NCI-H82 treated with DMSO at 0.1 percent for 48 hours (cell line): ENCODE data around the gene KCTD19.

Source experiments
- DNase-seq: peaks from one replicate; lab custom pipeline; 2025; ENCODE audit not compliant: unreplicated experiment; lab: John Stamatoyannopoulos, UW

KCTD19 gene

DNA sequence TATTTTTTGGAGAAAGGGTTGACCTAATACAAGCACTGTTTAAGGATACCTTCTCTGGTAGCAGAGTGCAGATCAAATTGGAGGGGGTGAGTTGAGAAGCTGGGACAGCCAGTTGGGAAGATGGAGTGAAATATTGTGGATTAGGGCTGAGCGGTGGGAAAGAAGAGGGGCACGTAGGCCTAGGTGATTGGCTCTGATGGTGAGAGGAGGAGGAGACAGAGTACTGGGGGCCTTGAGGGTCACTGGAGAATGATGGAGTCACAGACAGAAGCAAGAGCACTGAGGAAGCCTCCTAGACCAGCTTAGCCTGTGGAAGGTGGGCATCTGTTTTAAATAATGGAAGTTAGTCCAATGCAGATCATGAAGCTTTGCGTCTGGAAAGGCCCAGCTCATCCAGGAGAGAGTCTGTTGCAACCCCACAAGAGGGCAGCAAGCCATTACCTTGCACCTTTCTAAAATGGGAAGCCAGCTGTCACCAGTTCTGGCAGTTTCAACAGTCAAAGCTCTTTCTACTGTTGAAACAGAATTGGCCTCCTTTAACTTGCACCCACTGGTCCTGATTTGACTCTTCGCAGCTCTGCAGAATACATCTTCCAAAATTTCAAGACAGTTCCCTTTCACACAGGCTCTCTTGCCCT is 66.0 kb downstream of the KCTD19 start:
- peak; percentile 22 for DNase-seq

DNA sequence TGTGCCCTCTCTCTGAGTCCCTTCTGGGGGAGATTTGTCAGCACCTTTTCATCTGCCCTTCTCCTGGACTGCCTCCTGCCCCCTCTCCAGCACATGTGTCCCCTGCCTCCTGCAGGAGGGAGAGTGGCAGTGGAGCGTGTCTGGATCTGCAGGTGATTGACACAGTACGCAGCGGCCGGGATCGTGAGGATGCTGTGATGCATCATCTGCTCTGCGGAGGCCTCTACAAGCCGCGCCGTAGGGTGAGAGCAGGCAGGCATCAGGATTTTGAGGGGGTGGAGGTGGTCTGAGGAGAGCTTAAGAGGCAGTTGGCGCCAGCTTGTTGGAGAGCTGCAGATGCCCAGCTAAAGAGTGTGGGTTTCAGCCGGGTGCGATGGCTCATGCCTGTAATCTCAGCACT is 66.8 kb downstream of the KCTD19 start:
- DNase-seq: no peak

DNA sequence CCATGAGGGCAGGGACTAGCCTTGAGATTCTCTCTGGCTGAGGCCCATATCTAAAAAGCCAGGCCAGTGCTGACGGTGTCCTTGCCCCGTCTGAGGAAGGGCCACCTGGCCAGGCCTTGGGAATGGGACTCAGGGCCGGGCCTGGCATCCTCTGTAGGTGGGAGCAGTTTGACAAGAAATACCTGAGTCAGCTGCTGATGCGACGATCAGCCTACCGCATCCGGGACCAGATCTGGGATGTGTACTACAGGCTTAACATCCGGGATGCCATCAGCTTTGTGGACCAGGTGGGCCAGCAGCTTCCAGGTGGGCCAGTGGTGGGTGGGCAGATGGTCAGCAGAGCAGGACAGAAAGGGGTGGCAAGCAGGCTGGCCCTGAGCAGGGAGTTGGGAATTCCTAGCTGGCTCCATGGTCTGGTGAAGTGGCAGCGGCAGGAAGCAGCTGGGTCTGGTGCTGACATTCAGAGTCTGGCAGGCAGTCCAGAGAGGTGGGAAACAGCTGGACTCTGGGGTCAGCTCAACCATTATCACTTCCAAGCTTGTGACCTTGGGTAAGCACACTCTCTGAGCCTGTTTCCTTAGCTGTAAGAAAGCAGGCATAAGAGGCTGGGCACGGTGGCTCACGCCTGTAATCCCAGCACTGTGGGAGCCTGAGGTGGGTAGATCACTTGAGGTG is 68.2 kb downstream of the KCTD19 start:
- DNase-seq: no peak

DNA sequence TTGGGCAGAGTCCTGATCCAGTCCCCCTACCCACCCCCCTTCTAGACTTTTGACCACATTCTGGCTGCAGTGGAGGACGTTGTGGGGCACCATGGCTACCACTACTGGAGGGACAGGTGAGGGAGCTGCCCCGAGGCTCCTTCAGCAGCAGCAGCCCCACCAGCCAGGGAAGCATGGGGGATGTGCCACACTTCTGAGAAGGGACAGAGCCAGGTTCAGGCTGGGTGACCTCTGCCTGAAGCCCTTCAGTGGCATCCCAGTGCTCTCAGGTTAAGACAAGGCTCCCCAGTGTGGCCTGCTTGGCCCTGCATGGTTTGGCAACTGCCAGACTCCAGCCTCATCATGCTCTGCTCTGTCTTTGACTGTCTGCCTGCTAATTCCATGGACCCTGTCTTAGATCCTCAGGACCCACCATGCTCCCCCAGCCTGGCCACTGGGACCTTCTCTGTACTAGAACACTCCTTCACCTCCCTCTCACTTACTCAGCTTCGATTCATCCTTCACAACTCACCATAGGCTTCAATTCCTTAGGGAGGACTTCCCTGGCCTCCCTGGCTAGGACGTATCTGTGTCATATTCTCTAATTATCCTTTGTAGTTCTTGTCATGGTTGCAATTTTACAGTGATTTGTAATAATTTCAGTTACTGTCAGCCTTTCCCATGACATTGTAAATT is 68.9 kb downstream of the KCTD19 start:
- no peak for DNase-seq

DNA sequence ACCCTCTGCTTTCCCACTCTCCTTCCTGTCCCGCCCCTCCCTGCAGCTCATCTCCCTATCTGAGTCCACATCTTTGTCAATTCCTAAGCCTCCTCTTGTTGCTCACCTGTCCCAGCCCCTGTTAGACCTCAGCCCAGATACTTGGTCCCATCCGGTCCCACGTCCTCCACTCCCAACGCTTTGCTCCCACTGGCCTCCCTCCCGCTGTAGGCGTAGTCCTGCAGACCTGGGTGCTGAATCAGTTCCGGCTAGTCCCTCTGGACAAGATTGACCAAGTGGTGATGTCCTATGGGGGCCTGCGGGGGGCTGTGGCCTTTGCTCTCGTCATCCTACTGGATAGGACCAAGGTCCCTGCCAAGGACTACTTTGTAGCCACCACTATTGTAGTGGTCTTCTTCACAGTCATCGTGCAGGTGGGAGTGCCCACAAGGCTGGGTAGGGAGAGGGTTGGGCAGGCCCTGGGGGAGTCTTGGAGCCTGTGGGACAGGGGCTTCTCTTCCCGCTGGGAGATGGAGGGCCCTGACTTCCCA is 69.8 kb downstream of the KCTD19 start:
- no peak for DNase-seq

GRCh38 chr16:67255553-67256221 is 70.9 kb downstream of the KCTD19 start:
- no peak for DNase-seq

- no peak for DNase-seq
Measured at GRCh38 chr16:67254801-67255552, 71.6 kb downstream of the KCTD19 start.

DNA sequence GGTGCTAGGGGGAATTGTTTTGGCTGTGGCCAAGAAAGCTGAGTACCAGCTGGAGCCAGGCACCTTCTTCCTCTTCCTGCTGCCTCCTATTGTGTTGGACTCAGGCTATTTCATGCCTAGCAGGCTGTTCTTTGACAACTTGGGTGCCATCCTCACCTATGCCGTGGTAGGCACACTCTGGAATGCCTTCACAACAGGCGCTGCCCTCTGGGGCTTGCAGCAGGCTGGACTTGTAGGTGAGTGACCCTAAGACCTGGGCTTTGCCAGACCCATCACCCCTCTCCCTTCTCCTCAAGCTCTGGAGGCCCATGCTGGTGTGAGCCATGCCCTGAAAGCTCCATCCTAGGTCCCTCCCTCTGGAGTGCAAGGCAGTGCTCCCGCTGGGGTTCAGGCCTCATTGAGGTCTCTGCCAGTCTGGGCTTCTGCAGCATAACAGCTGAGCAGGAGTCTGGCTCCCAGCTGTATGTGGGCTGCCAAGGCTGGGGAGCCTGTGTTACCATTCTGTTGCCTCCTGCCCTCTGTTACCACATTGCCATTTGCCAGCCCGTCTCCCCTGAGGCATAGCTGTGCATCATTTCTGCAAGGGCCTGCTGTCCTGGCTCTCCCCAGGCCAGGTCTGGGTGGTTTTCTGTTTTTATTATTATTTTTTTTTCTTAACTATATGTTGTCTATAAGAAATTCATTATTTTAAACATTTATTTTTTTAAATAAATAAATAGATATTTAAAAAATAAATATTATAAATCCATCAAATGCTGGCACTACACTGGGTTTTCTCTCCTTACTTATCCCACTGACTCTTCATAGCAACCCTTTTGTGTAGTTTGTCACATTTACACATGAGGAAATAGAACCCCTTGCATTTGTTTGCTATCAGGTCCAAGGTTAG is 73.7 kb downstream of the KCTD19 start:
- DNase-seq: no peak

- no peak for DNase-seq
Measured at GRCh38 chr16:67250045-67250327, 76.6 kb downstream of the KCTD19 start.

DNA sequence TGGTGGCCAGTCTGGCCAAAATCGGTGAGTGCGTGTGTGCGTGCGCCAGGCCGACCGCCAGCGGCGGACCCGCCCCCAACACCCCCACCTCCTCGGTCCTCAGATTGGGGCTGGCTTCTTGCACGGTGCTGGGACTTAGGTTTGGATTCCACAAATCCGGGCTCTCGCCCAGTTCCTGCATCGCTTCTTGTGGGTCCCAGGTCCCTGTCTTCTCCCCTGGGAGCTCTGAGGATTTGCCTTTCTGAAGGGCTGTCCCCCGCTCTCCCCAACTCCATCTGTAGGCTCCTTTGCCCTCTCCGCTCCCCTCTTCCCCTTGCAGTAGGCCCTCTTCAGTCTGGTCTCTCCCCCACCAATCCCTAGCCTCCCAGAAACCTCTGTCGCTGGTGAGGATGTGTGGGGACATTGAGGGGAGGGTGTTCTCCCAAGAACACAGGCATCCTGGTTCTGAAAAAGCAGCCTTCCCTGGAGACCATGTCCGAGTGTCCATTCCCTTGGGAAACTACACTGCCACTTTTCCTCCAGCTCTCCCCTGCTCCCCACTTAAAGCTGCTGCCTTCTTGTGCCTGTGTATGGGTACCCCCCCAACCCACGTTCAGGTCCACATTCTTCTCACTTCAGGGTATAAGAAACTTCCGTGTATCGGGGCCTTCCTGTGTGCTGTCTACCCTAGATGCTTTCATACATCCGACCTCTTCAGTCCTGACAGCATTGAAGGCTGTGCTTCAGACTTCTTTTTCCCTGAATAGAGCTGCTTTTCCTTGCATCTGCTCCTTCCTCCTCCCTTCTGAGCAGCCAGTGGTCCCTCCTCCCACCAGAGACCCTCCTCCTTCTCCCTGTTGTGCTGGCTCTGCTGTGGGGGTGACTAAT is 77.1 kb downstream of the KCTD19 start:
- DNase-seq: no peak

GRCh38 chr16:67248401-67249177 is 78.0 kb downstream of the KCTD19 start, which contains the start of gene SLC9A5:
TSS of gene SLC9A5 (plus strand) at chr16:67248979. CDS start at chr16:67249015, 36 bp downstream.
- no peak for DNase-seq

GRCh38 chr16:67248073-67248400 is 78.5 kb downstream of the KCTD19 start:
- DNase-seq: no peak

DNA sequence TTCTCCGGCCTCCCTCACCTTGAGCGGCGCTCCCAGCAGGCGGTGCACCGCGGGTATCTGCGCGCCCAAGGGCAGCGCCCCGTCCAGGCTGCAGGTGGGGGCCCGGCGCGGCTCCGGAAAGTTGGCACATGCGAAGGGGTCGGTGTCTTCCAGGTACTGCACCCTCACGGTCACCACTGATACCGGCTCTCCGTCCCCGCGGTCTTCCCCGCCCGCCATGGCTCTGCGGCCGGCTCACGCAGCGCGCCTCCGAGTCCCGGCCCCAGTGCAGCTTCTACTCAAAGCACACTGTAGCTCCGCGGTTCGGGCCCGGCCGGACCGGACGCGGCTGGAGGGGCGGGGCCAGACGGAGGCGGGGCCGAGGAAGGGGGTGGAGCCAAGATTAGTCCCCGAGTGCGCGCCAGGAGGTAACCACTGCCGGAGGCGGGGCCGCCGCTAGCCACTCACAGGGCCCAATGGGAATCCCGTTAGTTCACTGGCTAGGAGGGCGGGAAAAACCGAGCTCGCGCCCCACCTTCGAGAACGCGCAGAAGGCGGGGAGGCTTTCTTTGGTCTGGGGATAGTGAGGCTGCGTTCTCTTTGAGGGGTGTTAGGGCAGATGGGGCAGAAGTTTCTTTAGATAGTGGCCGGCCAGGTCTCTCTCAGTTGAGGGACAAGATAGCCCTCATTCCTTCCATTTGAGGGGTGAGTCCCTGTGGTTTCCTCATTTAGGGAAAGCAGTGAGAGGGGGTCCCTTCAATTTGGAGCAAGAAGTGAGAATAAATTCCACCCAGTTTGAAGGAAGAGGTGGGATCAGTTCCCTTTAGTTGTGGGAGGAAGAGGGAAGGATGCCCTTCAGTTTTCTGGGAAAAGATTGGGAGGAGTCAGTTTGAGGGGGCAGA is 79.1 kb downstream of the KCTD19 start, which contains the start of gene FHOD1:
Gene FHOD1 (minus strand): TSS at position 290 of the 881 bp plus-strand sequence. CDS start 71 bp downstream, at position 219.
- peak; percentile 85 for DNase-seq

DNA sequence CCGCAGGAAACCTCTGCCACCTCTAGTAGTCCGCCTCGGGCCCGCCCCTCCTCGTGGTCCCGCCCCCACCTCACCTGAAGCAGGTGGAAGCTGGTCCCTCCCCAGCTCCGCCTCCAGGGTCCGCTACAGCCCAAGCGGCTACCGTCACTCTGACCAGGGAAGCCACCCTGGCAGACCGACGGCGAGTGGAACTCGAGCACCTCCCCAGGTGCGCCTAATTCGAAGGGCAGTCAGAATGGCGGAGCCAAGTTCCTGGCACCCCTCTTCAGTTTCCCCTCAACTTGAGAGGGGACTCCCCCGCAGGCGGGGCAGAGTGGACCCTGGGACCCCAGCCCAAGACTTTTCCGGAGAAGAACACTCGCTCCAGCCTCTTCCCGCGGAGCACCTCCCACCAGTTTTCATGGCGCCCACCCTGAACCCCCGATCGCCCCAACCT is 79.8 kb downstream of the KCTD19 start:
- DNase-seq: no peak

- DNase-seq: peak; percentile 65
Measured at GRCh38 chr16:67246081-67246755, 80.3 kb downstream of the KCTD19 start.

DNA sequence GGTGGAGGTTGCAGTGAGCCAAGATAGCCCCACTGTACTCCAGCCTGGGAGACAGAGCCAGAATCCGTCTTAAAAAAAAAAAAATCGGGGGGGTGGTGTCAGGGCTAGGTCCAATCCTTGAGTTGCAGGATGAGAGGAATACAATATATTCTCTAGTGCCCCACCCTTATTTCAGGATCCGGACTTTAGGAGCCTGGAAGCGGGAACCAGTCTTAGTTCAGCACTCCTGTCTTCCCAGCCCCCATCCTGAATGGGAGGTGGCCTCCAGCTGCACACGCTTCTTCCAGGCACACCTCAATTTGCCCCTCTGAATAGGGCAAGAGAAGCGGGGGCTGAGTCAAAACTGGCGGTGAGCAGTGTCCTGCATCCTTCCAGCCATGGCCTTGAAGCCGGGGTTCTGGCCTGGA is 80.9 kb downstream of the KCTD19 start:
- no peak for DNase-seq

DNA sequence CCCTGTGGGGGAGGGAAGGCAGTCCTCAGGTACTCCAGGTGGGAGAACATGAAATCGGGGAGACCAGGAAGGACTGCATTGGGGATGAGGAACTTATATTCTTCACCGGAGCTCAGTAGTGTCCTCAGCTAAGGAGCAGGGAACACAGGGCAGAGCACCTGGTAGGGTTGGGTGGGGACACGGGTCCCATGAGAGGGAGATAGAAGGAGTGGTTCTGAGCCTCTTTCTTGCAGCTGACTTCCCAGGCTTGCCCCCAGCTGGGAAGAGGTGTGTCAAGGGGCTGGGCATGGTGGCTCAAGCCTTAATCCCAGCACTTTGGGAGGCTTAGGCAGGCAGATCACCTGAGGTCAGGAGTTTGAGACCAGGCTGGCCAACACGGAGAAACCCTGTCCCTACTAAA is 81.4 kb downstream of the KCTD19 start:
- DNase-seq: peak; percentile 17
